Measurements from ENCODE around the gene DDX54. TPM values are rescaled to one million over a fixed set of nuclear protein-coding genes. Genes with fewer than 3 reads are reported as not detected.

The DDX54 gene
- total RNA-seq, 2 donors from 2014 or later, result 68.1 to 69.0 TPM

DNA sequence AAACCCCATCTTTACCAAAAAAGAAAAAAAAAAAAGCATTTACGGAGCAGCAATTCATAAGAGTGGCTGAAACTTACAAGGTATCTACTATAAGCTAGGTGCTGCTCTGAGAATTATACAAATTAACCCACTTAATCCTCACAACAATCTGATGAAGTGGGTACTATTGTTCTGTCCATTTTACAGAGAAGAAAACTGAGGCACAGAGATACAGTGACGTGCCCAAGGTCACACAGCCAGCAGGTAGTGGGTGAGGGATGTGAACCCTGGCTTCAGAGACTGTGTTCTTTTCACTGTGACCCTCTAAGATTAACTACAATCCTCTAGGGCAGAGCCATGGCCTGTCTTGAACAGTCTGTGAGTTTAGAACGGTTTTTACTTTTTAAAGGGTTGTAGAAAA lies 3.3 kb downstream of the DDX54 start:
- Mint-ChIP-seq H3K27ac (no peak overlapping the region), H3K9me3 (no peaks in the 10 kb centered on the region), H3K27me3 (ENCODE audit: insufficient read depth) (no peaks in the 10 kb centered on the region), H3K4me1 (peaks cover 10% of the 10 kb centered on the region), H3K4me3 (no peak overlapping the region), H3K36me3 (ENCODE audit: low read depth) (peaks cover 51% of the 10 kb centered on the region)
- Histone ChIP-seq H3K27me3 (ENCODE audit: control insufficient read depth, insufficient read depth, low read length, poor library complexity, severe bottlenecking) (no peaks in the 10 kb centered on the region), H3K9ac (ENCODE audit: extremely low read depth, low read length, poor library complexity, severe bottlenecking) (no peak overlapping the region), H3K36me3 (ENCODE audit: control insufficient read depth, insufficient read depth, low read length) (peaks cover 58% of the 10 kb centered on the region), H3K9me3 (ENCODE audit: control insufficient read depth, low read length) (no peaks in the 10 kb centered on the region), H3K4me3 (ENCODE audit: low read length) (no peak overlapping the region), H3K4me1 (ENCODE audit: control insufficient read depth, insufficient read depth, low read length) (peaks cover 4% of the 10 kb centered on the region), H3K27ac (ENCODE audit: low read depth, low read length) (no peak overlapping the region)
- WGBS, 2 experiments (ENCODE audit: insufficient coverage in 1 of 2, insufficient read length in 1 of 2), result 96 to 100% methylated on average over 2 of the region's 3 CpGs
- TF ChIP-seq, protein P1, sequence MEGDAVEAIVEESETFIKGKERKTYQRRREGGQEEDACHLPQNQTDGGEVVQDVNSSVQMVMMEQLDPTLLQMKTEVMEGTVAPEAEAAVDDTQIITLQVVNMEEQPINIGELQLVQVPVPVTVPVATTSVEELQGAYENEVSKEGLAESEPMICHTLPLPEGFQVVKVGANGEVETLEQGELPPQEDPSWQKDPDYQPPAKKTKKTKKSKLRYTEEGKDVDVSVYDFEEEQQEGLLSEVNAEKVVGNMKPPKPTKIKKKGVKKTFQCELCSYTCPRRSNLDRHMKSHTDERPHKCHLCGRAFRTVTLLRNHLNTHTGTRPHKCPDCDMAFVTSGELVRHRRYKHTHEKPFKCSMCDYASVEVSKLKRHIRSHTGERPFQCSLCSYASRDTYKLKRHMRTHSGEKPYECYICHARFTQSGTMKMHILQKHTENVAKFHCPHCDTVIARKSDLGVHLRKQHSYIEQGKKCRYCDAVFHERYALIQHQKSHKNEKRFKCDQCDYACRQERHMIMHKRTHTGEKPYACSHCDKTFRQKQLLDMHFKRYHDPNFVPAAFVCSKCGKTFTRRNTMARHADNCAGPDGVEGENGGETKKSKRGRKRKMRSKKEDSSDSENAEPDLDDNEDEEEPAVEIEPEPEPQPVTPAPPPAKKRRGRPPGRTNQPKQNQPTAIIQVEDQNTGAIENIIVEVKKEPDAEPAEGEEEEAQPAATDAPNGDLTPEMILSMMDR (conservative IDR thresholded peaks at IDR 0.05), result no peak
- no peak for DNase-seq

- H3K27me3 ChIP-seq (ENCODE audit: control insufficient read depth, insufficient read depth, low read length, poor library complexity, severe bottlenecking), result no peaks in the 10 kb centered on the region
- DNase-seq, result no peak
- WGBS, 2 experiments (ENCODE audit: insufficient coverage in 1 of 2, insufficient read length in 1 of 2), result 91 to 93% methylated on average over 4 of the region's 4 CpGs
- Mint-ChIP-seq H3K4me1 (no peaks in the 10 kb centered on the region), H3K27me3 (ENCODE audit: insufficient read depth) (no peaks in the 10 kb centered on the region), H3K4me3 (no peak overlapping the region), H3K9me3 (no peaks in the 10 kb centered on the region), H3K36me3 (ENCODE audit: low read depth) (peaks cover 60% of the 10 kb centered on the region), H3K27ac (no peak overlapping the region)
- peaks cover 61% of the 10 kb centered on the region for H3K36me3 ChIP-seq (ENCODE audit: control insufficient read depth, insufficient read depth, low read length)
- H3K27ac ChIP-seq (ENCODE audit: low read depth, low read length), result no peak overlapping the region
- H3K4me3 ChIP-seq (ENCODE audit: low read length), result no peak overlapping the region
- no peaks in the 10 kb centered on the region for H3K9me3 ChIP-seq (ENCODE audit: control insufficient read depth, low read length)
- H3K9ac ChIP-seq (ENCODE audit: extremely low read depth, low read length, poor library complexity, severe bottlenecking), result no peak overlapping the region
- no peaks in the 10 kb centered on the region for H3K4me1 ChIP-seq (ENCODE audit: control insufficient read depth, insufficient read depth, low read length)
- TF ChIP-seq, protein P1 (conservative IDR thresholded peaks at IDR 0.05), result no peak
These were observed 4.9 kb downstream of the DDX54 start for GRCh38 chr12:113180333-113180732.

DNA sequence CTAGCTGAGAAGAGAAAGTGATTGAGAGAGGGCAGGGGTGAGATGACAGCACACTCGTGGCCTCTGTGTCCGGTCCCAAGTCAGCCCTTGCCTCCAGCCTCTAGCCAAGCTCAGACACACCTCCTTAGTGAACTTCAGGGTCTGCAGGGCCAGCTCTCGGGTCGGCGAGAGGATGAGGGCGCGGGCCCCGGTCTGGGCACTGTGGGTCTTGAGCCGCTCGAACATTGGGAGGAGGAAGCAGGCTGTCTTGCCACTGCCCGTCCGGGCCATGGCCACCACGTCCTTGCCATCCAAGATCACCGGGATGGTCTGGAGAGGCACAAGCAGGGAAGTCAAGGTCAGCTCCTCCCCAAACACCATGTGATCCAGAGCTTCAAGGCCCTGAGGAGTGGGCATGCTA lies 6.3 kb downstream of the DDX54 start:
- Histone ChIP-seq H3K9me3 (ENCODE audit: control insufficient read depth, low read length) (no peaks in the 10 kb centered on the region), H3K4me3 (ENCODE audit: low read length) (no peak overlapping the region), H3K27me3 (ENCODE audit: control insufficient read depth, insufficient read depth, low read length, poor library complexity, severe bottlenecking) (no peaks in the 10 kb centered on the region), H3K36me3 (ENCODE audit: control insufficient read depth, insufficient read depth, low read length) (peaks cover 63% of the 10 kb centered on the region), H3K9ac (ENCODE audit: extremely low read depth, low read length, poor library complexity, severe bottlenecking) (no peak overlapping the region), H3K27ac (ENCODE audit: low read depth, low read length) (no peak overlapping the region), H3K4me1 (ENCODE audit: control insufficient read depth, insufficient read depth, low read length) (no peaks in the 10 kb centered on the region)
- Mint-ChIP-seq H3K4me3 (no peak overlapping the region), H3K27me3 (ENCODE audit: insufficient read depth) (no peaks in the 10 kb centered on the region), H3K27ac (no peak overlapping the region), H3K9me3 (no peaks in the 10 kb centered on the region), H3K4me1 (no peaks in the 10 kb centered on the region), H3K36me3 (ENCODE audit: low read depth) (peaks cover 68% of the 10 kb centered on the region)
- TF ChIP-seq, protein P1 (conservative IDR thresholded peaks at IDR 0.05), result no peak
- no peak for DNase-seq
- 92% methylated on average over 13 to 14 of the region's 14 CpGs for WGBS, 2 experiments (ENCODE audit: insufficient coverage in 1 of 2, insufficient read length in 1 of 2)

Measured in endodermal cell (in vitro differentiated cells).